Measurements from ENCODE around the gene ZNF770. TPM values are rescaled to one million over a fixed set of nuclear protein-coding genes. Genes with fewer than 3 reads are reported as not detected.

ZNF770 gene
- total and polyA plus RNA-seq, 10 of the 15 experiments (the other 5 are each of a cell fraction or from before 2014, with no cell fraction given): 1.8 to 118 (median 26.0) TPM

DNA sequence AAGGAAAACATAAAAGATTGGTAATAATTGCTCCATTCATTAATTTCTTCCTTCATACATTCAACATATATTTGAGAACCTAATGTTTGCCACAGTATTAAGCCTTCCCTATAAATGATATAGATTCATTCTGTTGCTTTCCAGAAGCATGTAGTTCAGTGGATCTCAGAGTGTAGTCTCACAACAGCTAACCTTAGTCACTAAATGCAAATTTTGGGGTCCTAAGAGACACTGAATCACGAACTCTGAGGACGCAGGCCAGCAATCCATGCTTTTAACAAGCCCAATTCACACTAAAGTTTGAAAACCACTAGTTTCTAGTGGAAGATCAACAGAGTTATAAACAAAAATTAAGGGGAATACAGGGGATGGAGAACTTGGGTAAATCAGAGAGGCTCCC is 11.3 kb downstream of the ZNF770 start:
- Histone ChIP-seq H3K4me1 (ENCODE audit: control insufficient read depth, insufficient read depth, low read length) (no peaks in the 10 kb centered on the region), H3K4me2 (ENCODE audit: control insufficient read depth, insufficient read depth) (no peak overlapping the region), H4K20me1 (ENCODE audit: control insufficient read depth, insufficient read depth) (no peaks in the 10 kb centered on the region), H3K27me3 (replicated peaks in 1 of 2; ENCODE audit: control insufficient read depth in 2 of 2, insufficient read depth in 2 of 2, low read length in 1 of 2) (no peaks in the 10 kb centered on the region), H3K36me3 (ENCODE audit: control insufficient read depth in 2 of 2, insufficient read depth in 2 of 2, low read length in 1 of 2) (peaks cover 0 to 7% of the 10 kb centered on the region in 2 experiments; a peak in 2 of 4 replicates), H3K4me3 (no peak overlapping the region), H3K9me3 (replicated peaks; ENCODE audit: control insufficient read depth, insufficient read depth, low read length) (no peaks in the 10 kb centered on the region), H3K9ac (ENCODE audit: control insufficient read depth, insufficient read depth, low read length) (no peak overlapping the region), H2AFZ (ENCODE audit: control insufficient read depth, low read depth, low read length) (no peak overlapping the region), H3K27ac (ENCODE audit: control insufficient read depth, insufficient read depth) (no peak overlapping the region), H3K79me2 (ENCODE audit: control insufficient read depth, insufficient read depth, low read length) (no peaks in the 10 kb centered on the region; the same call in 1 of the 2 replicates)
- ChIA-PET SMC1A (ENCODE audit: uncharacterized antibody, unreplicated experiment) (interaction anchor here (0.5 to 2.0 kb wide), 2 partner anchors 11 to 1989 kb away, joined by 3 to 10 read pairs; partner anchors contain the start of gene ZNF770), RAD21 (ENCODE audit: unreplicated experiment) (no interaction called here), CTCF (interaction anchor here (0.8 kb wide), 1 partner anchor 10 kb away, joined by 3 read pairs; no protein-coding TSS in a partner anchor), POLR2A (interaction anchor here (1.3 kb wide), 1 partner anchor 10 kb away, joined by 8 read pairs; no protein-coding TSS in a partner anchor)
- intact Hi-C loops (cut with micrococcal nuclease; ENCODE audit: unreplicated experiment): no loop called here
- no TSS peak for BruUV-seq (replicated peaks)
- TF ChIP-seq ZNF622 (IDR thresholded peaks at IDR 0.05): no peak
- 40% methylated on average over 2 of the region's 2 CpGs for WGBS (ENCODE audit: insufficient coverage, insufficient replicate concordance, low lambda C conversion rate, missing lambda C conversion rate)
- DNase-seq (ENCODE audit: low read depth, low spot score): no peak
- ATAC-seq: no peak
- no peak for FAIRE-seq
- in situ Hi-C loops (cut with MboI): no loop called here

DNA sequence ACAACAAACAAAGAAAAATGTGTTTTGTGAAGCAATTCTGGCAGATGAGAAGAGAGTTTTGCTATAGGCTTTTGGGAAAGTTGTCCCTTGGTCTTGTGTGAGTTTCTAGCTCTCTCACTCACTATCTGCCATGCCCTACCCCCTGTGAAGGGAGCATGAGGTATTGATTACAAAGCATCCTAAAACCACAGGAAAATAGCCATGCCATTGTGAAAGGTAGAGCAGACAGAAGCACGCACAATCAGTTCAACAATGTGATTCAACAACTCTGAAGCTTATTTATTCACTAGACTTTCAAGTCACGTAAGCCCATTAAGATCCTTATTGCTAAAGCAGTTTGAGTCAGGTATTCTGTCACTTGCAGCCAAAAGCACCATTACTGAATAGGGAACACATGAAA is 12.0 kb downstream of the ZNF770 start:
- DNase-seq (ENCODE audit: low read depth, low spot score) (no peak), ATAC-seq (no peak), FAIRE-seq (no peak)
- ChIA-PET POLR2A (no interaction called here), RAD21 (ENCODE audit: unreplicated experiment) (no interaction called here), CTCF (no interaction called here), SMC1A (ENCODE audit: uncharacterized antibody, unreplicated experiment) (interaction anchor here (2.0 kb wide), 1 partner anchor 12 kb away, joined by 10 read pairs; the partner anchor contains the start of gene ZNF770)
- 96% methylated on average over 2 of the region's 2 CpGs for WGBS (ENCODE audit: insufficient coverage, insufficient replicate concordance, low lambda C conversion rate, missing lambda C conversion rate)
- in situ Hi-C loops (cut with MboI) (no loop called here), intact Hi-C loops (cut with micrococcal nuclease; ENCODE audit: unreplicated experiment) (no loop called here)
- Histone ChIP-seq H4K20me1 (ENCODE audit: control insufficient read depth, insufficient read depth) (no peaks in the 10 kb centered on the region), H3K9ac (ENCODE audit: control insufficient read depth, insufficient read depth, low read length) (no peak overlapping the region), H3K4me3 (no peak overlapping the region), H3K9me3 (replicated peaks; ENCODE audit: control insufficient read depth, insufficient read depth, low read length) (no peaks in the 10 kb centered on the region), H3K27me3 (replicated peaks in 1 of 2; ENCODE audit: control insufficient read depth in 2 of 2, insufficient read depth in 2 of 2, low read length in 1 of 2) (no peaks in the 10 kb centered on the region), H3K27ac (ENCODE audit: control insufficient read depth, insufficient read depth) (no peak overlapping the region), H3K4me2 (ENCODE audit: control insufficient read depth, insufficient read depth) (no peak overlapping the region), H2AFZ (ENCODE audit: control insufficient read depth, low read depth, low read length) (no peak overlapping the region), H3K36me3 (ENCODE audit: control insufficient read depth in 2 of 2, insufficient read depth in 2 of 2, low read length in 1 of 2) (peaks cover 0 to 3% of the 10 kb centered on the region in 2 experiments; a peak in 1 of 4 replicates), H3K79me2 (ENCODE audit: control insufficient read depth, insufficient read depth, low read length) (no peaks in the 10 kb centered on the region), H3K4me1 (ENCODE audit: control insufficient read depth, insufficient read depth, low read length) (no peaks in the 10 kb centered on the region)
- TF ChIP-seq, protein P1, sequence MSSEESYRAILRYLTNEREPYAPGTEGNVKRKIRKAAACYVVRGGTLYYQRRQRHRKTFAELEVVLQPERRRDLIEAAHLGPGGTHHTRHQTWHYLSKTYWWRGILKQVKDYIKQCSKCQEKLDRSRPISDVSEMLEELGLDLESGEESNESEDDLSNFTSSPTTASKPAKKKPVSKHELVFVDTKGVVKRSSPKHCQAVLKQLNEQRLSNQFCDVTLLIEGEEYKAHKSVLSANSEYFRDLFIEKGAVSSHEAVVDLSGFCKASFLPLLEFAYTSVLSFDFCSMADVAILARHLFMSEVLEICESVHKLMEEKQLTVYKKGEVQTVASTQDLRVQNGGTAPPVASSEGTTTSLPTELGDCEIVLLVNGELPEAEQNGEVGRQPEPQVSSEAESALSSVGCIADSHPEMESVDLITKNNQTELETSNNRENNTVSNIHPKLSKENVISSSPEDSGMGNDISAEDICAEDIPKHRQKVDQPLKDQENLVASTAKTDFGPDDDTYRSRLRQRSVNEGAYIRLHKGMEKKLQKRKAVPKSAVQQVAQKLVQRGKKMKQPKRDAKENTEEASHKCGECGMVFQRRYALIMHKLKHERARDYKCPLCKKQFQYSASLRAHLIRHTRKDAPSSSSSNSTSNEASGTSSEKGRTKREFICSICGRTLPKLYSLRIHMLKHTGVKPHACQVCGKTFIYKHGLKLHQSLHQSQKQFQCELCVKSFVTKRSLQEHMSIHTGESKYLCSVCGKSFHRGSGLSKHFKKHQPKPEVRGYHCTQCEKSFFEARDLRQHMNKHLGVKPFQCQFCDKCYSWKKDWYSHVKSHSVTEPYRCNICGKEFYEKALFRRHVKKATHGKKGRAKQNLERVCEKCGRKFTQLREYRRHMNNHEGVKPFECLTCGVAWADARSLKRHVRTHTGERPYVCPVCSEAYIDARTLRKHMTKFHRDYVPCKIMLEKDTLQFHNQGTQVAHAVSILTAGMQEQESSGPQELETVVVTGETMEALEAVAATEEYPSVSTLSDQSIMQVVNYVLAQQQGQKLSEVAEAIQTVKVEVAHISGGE (CRISPR knock-in tag; IDR thresholded peaks at IDR 0.05): no peak
- TF ChIP-seq SUZ12 (IDR thresholded peaks at IDR 0.05; ENCODE audit: unreplicated experiment) (no peak), POU2F2 (IDR thresholded peaks at IDR 0.05; ENCODE audit: borderline replicate concordance, low read depth, low read length) (no peak)
- BruUV-seq (replicated peaks): no TSS peak

Measured in GM12878 (cell line).